Panc1 (cell line): ENCODE results near the gene LIPA. TPM values are rescaled to one million over a fixed set of nuclear protein-coding genes. Genes with fewer than 3 reads are reported as not detected.

Experiments
- ATAC-seq: fragments of 200-7000 bp; cut with Tn5 transposase; 2 replicates; pipeline ENCODE4 v1.9.1; 2020; ENCODE audit warnings: mild to moderate bottlenecking, moderate library complexity
- BruUV-seq: library from RNA; stranded (reverse); fragments of 400-500 nt; replicated peaks from 2 replicates; lab custom pipeline; 2021; lab: Mats Ljungman, UMichigan
- CTCF ChIA-PET: fragments of 300-600 bp; sonication (Branson Sonifier 250); formaldehyde crosslinking; loops from one replicate; lab custom pipeline; 2022; ENCODE audit warnings: antibody characterized with exemption; lab: Charles Lee
- POLR2A ChIA-PET: fragments of 300-600 bp; sonication (Branson Sonifier 250); formaldehyde crosslinking; loops from one replicate; lab custom pipeline; 2022; ENCODE audit warnings: antibody characterized with exemption; lab: Charles Lee
- DNase-seq: peaks from one replicate; pipeline ENCODE4 v3.0.0-alpha.2; 2010; ENCODE audit warnings: low read depth, low spot score
- H3K27ac ChIP-seq: 2 replicates; pipeline ENCODE4 v1.5.1; 2011; ENCODE audit warnings: mild to moderate bottlenecking, low read length, inconsistent platforms
- H3K27me3 ChIP-seq: fragments of 200-500 bp; sonication (Bioruptor generic); 2 replicates; pipeline ENCODE4 v1.6.0; 2014; ENCODE audit warnings: low read length, inconsistent platforms; ENCODE audit not compliant: control insufficient read depth, insufficient read depth
- H3K36me3 ChIP-seq: fragments of 200-500 bp; sonication (Bioruptor generic); 2 replicates; pipeline ENCODE4 v1.5.1; 2014; ENCODE audit warnings: inconsistent platforms, mild to moderate bottlenecking, low read length, moderate library complexity; ENCODE audit not compliant: control insufficient read depth, insufficient read depth
- H3K4me1 ChIP-seq: 2 replicates; pipeline ENCODE4 v1.5.1; 2011; ENCODE audit warnings: inconsistent platforms, mild to moderate bottlenecking, low read length, moderate library complexity; ENCODE audit not compliant: control insufficient read depth, insufficient read depth
- H3K4me3 ChIP-seq, 2 experiments: 2 replicates each; pipeline ENCODE4 v1.5.1; 2011 to 2012; ENCODE audit warnings: low read depth in 2 of 2, low read length in 2 of 2, mild to moderate bottlenecking in 2 of 2, inconsistent platforms in 1 of 2, moderate library complexity in 1 of 2
- H3K9me3 ChIP-seq: fragments of 200-500 bp; sonication (Bioruptor generic); 2 replicates; pipeline ENCODE4 v1.5.1; 2014; ENCODE audit warnings: low read depth, mild to moderate bottlenecking, inconsistent platforms, low read length, moderate library complexity; ENCODE audit not compliant: control insufficient read depth, insufficient read depth
- CTCF ChIP-seq: fragments of 450-650 bp; IDR thresholded peaks from 2 replicates; pipeline ENCODE4 v1.5.1; 2017; ENCODE audit warnings: mild to moderate bottlenecking
- POLR2AphosphoS5 ChIP-seq: IDR thresholded peaks from 2 replicates; pipeline ENCODE4 v1.6.1; 2012; ENCODE audit warnings: mild to moderate bottlenecking, low read depth, low read length, moderate library complexity
- REST ChIP-seq, 2 experiments: IDR thresholded peaks; 2 replicates each; pipeline ENCODE4 v1.6.1; 2011 to 2012; ENCODE audit warnings: low read depth in 2 of 2, control low read depth in 1 of 2, low read length in 1 of 2, mild to moderate bottlenecking in 1 of 2, moderate library complexity in 1 of 2; ENCODE audit not compliant: insufficient read depth in 1 of 2
- SIN3A ChIP-seq: IDR thresholded peaks from 2 replicates; pipeline ENCODE4 v1.6.1; 2012; ENCODE audit warnings: low read depth, mild to moderate bottlenecking, low read length, moderate library complexity, borderline replicate concordance; ENCODE audit not compliant: insufficient read depth
- TCF7L2 ChIP-seq: IDR thresholded peaks from 2 replicates; pipeline ENCODE4 v1.6.1; 2011; ENCODE audit warnings: mild to moderate bottlenecking, low read depth, low read length, inconsistent platforms
- in situ Hi-C: cut with HindIII; loops from 2 replicates; pipeline ENCODE4 v1.10.0; 2016; ENCODE audit warnings: low sequenced_read_pairs, low pct_unique_long_range_greater_than_20kb
- intact Hi-C: fragments of 100-400 bp; cut with micrococcal nuclease; formaldehyde crosslinking; loops from one replicate; pipeline ENCODE4 v1.10.0; 2022; ENCODE audit not compliant: unreplicated experiment
- total RNA-seq: library from RNA; stranded (reverse); gene quantifications from one replicate; pipeline ENCODE4 v1.2.1, GENCODE V29; 2021; ENCODE audit not compliant: unreplicated experiment

LIPA gene
- total RNA-seq, 1 experiment from 2014 or later: 172 TPM

GRCh38 chr10:89242840-89243568, 8.6 kb downstream of the LIPA start:
- Histone ChIP-seq H3K36me3 (peaks cover 7% of the 10 kb centered on the region), H3K4me3 (no peak overlapping the region), H3K27me3 (no peaks in the 10 kb centered on the region), H3K4me1 (no peaks in the 10 kb centered on the region), H3K27ac (no peak overlapping the region), H3K9me3 (no peaks in the 10 kb centered on the region)
- no peak for ATAC-seq
- ChIA-PET POLR2A (no interaction called here), CTCF (no interaction called here)
- TF ChIP-seq TCF7L2 (no peak), CTCF (no peak), SIN3A (no peak), POLR2AphosphoS5 (no peak), REST (IDR thresholded peaks at IDR 0.05; ENCODE audit: insufficient read depth in 1 of 2, low read depth in 2 of 2, low read length in 1 of 2) (no peak)
- intact Hi-C loops: no loop called here
- in situ Hi-C loops: no loop called here
- no peak for DNase-seq
- BruUV-seq: no TSS peak

GRCh38 chr10:89242345-89242684, 9.3 kb downstream of the LIPA start:
- TF ChIP-seq TCF7L2 (no peak), CTCF (no peak), SIN3A (no peak), POLR2AphosphoS5 (no peak), REST (IDR thresholded peaks at IDR 0.05; ENCODE audit: insufficient read depth in 1 of 2, low read depth in 2 of 2, low read length in 1 of 2) (no peak)
- BruUV-seq: no TSS peak
- CTCF ChIA-PET: no interaction called here
- H3K36me3 ChIP-seq: peaks cover 7% of the 10 kb centered on the region
- in situ Hi-C loops: no loop called here
- H3K4me3 ChIP-seq: no peak overlapping the region
- DNase-seq: no peak
- H3K27ac ChIP-seq: no peak overlapping the region
- no peaks in the 10 kb centered on the region for H3K4me1 ChIP-seq
- ATAC-seq: no peak
- no peaks in the 10 kb centered on the region for H3K27me3 ChIP-seq
- intact Hi-C loops: no loop called here
- POLR2A ChIA-PET: no interaction called here
- no peaks in the 10 kb centered on the region for H3K9me3 ChIP-seq
